GM21576 (cell line): Measurements from ENCODE around the gene CCDC6.
"Not testable (repeated sequence)": the region's sequence is repeated elsewhere in the genome, so short reads cannot be mapped to it uniquely, and the experiment has no call there.

ENCODE experiments used
- ATAC-seq: cut with Tn5 transposase; IDR thresholded peaks from one replicate; pipeline ENCODE4 v1.9.1; 2021; ENCODE audit warnings: mild to moderate bottlenecking, moderate library complexity; ENCODE audit not compliant: unreplicated experiment

Gene CCDC6

DNA sequence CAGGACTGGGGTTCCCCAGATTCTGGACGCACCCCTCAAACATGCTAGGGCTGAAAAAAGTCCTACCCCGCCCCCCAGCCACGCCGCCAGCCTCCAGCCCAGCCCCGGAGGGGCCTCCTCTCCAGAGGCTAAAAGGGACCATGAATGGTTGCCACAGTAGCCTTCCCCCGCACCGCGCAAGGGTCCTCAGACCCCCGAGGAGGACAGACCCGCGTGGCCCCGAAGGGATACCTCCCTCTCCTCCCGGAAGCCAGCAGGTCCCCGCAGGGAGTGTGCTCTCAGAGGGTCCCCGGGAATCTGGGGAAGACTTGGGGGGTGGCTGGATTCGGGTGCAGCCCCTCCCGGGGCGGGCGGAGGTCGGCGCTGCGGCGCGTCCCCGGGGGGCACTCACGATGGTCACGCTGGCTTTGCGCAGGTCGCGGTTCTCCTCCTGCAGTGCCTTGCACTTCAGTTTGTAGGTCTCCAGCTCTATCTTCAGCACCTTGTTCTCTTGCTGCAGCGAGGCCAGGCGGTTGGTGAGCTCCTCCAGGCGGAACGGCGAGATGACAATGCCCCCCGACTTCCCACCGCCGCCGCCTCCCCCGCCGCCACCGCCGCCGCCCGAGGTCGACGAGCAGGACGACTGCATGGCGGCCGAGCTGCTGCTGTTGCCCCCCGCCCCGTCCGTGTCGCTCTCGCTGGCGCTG is 482 bp downstream of the CCDC6 start:
- ATAC-seq: no peak

DNA sequence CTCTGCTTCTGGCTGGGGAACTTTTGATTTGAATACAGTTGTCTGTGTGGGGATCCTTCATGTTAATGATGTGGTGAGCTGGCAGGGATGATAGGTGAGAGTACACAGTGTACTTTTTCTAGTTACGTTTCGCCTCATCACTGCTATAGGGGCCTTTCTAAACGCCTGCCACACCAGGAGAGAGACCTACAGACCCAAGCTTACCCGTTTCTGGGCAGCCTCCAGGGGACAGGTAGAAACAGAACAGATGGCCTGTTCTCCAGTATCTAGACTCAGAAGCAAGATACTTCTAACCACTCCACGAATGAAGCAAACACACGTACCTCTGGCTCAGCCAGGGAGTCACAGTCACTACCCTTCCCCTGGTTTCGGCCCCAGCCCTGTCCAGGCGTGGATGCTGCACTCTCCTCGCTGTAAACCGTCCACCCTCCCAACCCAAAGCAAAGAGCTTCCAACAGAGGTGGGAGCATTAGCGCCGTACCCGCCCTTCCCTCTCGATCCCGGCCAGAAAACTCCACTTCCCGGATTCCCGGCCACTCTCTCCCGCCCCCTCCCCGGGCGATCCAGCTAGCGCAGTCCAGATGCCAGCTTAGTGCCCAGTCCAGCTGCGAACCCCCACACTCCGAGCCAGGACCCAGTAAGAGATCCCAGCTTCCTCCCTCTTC is 1.2 kb downstream of the CCDC6 start:
- peak; percentile 44 for ATAC-seq

DNA sequence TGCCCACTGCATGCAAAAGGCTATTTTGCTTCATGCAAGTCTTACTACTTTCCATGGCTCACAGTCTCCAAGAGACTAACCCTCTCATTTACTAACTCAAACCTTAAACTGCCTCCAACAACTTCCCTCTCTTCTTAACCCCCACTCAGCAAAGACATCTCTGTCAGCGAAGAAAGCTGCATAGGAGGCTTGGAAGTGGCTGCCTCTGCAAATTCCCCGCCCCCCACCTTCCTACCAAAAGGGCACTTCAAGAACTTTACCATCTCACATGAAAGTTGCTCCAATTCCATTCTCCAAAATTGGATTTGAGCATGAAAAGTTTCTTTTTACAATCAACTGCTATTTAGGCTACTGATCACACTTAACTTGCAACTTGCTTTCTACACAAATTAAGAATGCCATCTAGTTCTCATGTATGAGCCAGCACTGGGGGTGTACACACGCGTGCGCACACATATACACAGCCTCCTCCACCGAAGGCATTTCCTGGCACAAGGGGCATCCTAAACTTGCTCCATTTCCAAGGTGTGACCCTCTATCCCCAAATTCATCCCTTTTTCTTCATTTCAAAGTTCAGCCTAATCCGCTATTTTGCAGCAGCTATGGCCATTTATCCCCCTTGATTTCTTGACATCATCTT is 1.8 kb downstream of the CCDC6 start:
- no peak for ATAC-seq

DNA sequence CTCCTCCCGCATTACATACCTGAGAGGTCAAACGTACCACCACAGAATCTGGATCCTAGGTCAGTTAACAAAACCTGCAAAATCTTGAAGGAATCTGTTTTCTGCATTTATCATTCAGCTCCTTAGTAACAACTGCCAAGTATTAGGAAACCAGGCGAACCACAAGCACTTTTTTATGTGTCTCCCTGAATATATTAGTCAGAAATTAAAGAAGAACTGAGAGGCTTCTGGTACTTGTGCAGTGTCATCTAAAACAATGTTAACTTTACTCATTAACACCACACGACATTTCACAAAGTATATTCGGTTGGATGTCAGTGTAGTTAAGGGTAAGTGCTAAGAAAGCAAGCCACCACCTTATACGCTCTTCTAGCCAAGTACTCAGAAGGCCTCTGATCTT is 2.5 kb downstream of the CCDC6 start:
- no peak for ATAC-seq

DNA sequence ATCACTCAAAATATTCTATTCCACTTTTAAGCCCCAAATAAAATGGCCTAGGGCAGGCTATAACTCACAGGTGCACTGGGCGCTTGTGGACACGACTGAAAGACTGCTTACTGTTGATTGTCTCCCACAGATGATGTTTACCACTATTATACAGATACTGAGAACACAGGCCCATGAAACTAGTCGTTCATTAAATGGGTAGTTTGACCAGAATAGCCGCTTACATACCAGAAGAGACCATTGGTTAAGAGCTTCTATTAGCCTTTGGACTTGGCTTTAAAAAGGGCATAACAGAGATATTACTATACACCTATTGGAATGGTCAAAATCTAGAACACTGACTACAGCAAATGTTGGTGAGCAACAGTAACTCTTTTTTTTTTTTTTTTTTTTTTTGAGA is 4.3 kb downstream of the CCDC6 start:
- ATAC-seq: no peak

DNA sequence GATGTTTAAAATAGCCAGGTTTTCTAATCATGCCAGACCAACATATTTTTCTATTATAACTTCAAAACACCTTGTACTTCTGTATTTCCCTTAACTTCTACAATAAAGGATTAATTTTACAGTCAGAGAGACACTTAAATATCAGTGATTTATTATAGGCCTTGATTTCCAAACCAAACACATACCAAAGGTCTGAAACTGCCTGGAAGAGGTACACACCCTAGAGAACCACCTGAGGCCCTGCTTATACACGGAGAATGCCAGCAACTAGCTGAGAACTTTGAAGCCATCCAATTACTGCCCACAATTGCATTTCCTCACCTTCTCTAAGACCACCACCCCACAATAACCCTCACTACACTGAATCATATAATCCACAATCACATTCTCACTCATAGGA is 4.9 kb downstream of the CCDC6 start:
- no peak for ATAC-seq

DNA sequence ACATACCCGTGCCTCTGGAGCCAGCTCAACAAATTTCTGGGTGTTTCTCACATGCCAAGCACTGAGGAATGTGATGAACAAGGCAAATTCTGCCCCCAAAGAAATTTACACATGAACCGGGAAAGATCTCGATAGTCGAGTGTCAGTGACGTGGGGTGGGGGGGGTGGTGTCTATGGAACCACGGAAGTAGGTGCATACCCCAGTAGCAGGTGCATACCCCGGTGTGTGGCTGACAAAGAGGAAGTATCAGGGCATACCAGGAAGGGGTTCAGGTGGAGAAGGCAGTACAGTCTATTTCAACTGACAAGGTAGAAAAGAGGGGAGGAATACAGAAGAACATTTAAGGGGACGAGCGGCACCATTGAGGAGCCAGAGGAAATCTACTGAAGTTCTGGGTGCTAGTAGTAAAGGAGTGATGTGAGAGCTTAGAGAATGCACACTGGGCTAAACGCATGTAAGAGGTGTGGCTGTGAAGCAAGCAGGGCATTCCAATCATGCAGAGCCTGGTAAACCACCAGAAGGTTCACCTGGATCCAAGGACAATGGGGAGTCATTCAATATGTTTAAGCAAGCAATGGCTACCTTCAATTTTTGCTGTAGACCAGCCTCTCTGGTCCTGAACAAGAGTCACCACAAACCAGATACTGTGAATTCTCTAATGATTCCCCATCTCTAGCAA is 6.2 kb downstream of the CCDC6 start:
- ATAC-seq: no peak

DNA sequence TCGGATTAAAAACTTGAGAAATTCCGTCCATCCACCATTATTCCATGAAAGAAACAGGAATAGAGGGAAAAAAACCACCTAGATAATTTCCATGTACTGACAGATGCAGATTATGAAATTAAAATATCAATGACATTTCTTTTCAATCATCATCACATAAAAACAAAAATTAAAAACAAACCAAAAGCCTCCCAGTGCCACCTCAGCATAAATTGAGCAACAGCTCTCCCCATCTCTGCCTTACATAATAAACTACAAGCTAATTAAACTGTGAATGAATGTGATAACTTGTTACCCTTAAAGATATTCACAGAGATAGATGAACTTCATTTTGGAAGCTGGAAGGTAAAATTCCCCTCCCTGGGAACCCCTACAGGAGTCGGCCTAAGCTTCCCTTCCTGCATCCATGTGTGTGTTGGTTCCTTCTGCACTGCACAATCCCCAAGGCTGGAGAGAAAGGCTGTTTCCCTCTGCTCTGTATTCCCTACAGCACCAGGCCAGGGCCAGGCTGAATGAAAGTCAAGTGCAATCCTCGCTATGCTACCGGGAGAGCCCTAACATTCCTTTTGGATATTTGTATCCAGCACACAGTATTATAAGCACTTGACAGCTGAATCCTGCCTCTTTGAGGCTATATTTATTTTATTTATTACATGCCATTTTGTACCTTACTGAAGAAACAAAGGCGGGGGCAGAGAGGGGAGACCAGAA is 8.1 kb downstream of the CCDC6 start:
- ATAC-seq: no peak

DNA sequence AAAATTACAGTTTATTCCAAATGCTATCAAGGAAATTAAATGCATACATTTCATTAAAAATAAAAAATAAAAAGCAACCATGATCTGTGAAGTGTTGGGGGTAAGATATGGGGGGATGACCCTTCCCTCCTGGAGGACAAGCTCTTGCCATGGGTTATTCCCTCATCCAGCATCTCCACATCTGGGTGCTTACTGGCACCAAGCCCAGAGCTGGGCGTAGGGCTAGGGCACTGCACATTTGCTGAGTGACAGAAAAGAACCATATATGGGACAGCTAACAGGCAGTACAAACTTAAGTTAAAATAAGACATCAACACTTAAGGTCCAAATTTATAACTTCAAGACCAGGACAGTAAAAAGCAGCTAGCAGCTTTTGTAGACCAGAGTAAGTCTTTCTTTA is 10.2 kb downstream of the CCDC6 start:
- no peak for ATAC-seq

DNA sequence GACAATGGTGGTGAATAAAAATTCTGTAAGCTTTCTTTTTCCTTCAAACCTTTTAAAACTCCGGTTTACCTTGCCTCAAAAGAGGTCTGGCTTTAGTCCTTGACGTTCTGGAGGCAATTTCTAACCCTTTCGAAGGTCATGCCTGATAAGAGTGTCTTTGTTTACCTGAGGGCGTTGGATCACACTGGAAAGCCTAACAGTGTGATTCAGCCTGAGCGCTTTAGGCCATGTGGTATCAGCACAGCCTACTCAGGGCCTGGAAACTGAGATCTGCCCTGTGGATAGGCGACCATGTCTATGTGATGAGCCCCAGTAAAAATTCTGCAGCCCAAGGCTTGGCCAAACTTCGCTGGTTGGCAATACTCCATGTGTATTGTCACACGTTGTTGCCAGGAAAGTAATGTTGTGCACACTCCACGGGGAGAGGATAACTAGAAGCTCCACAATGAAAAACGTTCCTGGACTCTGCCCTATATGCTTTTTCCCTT is 10.7 kb downstream of the CCDC6 start:
- no peak for ATAC-seq

DNA sequence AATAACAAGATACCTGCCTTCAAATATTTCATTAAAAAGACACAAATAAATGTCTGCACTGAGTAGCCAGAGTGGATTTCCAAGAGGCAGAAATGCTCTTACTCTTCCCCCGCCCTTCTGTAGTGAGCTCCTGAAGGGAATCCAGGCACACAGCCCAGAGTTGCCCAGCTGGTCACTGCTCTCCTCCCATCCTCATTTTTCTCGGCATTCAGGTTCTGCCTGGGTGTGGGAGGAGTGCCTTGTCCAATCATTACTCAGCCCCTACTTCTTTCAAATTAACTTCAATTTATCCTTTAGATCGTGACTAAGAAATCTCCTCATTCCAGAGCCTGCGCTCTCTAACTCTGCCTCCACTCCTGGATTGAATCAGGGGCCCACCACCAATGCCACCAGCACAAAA is 12.2 kb downstream of the CCDC6 start:
- no peak for ATAC-seq

DNA sequence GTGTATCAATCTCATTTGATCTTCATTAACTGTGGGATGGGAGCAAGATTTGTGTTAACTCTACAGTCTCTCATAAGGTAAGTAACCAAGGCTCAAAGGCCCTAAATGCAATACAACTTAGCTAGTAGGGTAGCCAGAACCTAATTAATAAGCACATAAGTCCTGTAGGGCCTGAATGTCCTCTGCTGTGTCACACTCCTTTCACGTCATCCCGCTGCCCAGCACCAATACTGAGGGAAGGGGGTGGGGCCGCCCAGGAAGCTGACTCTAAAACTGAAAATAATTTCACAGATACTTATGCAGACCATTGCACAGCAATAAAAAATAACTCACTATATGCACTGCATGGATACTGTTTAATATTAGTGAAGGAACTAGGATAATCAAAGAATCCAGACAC is 13.7 kb downstream of the CCDC6 start:
- no peak for ATAC-seq

DNA sequence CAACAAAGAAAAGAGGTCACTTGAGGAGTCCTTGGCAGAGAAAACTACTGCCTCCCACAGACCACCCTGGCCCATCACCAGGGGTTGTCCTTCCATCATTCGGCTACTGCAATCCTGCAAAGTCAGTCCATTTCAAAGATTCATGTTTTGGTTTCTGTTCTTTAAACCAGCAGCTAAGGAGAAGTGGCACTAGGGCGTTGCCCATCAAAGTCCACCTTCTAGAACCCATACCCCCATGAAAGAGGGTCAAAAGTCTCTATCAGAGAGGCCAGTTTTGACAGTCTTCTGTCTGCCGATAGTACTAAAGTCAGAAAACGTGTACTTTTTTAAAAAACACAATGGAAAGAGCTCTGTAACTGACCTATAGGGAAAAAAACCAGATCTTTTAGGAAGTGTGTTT is 14.4 kb downstream of the CCDC6 start:
- no peak for ATAC-seq

DNA sequence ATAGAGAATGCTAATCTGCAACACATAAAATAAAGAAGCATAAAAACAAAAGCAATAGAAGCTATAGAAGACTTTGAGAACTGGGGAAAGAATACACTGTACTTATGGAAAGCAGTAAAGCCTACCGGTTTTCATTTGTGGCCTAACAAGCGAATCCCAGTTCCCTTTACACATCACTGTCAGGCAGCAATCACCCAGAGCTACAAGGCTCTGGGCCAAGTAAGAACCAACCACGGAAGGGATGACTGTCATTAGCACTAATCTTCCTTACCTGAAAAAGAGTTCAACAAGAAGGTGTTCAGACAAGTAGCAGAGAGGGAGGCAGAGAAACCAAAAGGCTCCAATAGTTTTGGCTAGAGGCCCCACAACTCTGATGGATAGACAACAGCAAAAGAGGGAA is 15.0 kb downstream of the CCDC6 start:
- ATAC-seq: peak; percentile 54

DNA sequence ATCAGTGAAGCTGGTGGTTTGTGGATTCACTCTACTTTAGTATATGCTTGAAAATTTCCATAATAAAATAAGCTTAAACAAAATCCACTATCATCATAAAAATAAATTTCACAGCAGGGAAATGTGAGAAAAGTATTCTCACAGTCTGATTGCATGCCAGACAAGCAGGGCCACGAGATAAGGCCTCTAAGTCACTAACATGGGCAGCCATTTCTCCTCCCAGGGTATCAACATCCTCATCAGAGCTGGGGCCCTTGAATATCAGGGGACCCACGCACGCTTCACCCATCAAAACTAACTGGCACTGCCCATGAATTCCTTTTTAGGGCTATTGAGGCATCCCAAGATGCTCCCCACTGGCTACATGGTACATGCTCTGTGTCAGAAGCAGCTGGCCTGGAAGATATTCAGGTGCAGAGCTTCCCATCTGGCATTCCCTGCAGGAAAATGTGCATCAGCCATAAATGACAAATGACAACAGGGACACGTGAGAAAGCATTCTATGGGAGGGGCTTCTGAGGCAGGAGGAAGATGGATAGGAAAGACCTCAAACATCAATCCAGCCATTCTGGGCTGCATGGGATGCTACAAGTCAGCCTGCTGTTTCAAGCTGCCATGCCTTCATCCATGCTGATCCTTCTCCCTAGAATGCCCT is 17.4 kb downstream of the CCDC6 start:
- no peak for ATAC-seq

DNA sequence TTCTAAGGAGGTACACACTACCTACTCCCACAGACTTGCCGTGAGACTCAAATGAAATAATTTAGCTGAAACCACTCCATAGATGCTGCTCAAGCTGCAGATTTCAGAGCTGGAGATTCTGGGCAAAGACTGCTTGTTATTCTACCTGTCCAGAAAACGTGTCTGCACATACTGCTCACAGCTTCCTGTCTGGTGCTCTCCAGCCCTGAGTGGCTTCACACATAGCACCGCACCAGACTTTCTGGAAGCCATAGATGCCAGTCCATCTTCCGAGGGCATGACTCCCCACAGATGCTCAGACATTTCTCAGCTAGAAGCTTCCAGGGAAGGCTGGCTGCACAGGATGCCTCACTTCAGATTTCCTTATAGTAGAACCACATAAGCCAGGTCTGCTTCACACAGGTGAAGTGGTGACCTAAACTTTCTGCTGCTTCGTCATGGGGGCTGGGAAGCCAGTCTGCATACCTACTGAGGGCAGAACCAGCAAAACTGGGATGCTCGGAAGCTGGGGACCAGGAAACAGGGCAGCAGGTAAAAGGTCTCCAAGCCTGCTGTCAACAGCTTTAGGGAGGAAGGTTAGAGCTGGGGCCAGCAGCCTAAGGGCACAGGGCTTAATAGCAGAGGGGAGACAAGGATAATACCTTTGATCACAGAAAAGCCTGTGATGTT is 18.2 kb downstream of the CCDC6 start:
- ATAC-seq: no peak

DNA sequence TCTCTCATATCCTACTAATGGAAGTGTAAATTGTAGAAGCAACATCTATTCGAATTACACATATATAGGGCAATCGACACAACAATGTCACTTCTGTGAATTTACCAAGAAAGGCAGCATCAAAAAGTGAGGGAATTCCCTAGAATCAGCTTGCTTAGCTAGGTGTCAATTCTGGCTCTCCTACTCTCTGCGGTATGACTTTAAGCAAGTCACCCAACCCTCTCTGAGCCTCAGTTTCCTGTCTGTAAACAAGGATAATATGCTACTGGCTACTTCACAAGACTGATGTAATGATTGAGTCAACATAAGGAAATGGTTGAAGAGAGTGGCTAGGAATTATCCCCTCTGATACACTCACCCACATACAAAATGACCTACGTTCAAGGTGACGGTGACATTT is 19.4 kb downstream of the CCDC6 start:
- no peak for ATAC-seq

DNA sequence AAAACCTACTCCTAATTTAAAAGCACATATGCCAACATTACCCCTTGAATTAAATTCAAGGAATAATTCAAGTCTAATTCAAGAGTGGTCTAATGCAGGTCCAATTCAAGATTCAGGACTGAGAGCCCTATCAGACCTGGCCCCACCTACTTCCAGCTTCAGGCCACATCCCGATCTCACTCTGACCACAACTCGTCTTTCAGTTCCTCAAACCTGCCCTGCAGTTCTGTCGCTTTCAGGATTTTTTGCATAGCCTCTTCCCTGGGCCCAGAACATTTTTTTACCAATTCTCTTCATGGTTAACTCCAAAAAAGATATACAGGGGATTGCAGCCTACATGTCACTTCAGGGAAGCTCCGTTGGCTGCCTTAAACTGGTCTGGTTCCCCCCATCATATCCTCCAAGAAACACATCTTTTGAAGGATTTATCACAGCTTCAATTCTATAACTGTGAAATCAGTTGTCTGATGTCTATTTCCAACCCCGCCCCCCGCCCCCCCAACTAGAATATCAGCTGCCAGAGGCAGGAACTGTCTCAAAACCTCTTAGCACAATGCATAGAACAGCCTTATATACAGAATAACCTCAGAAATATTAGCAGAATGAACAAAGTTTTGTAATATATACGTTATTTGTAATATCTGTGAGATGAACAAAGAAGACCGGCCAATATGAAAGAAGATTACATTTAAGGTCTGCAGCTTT is 20.8 kb downstream of the CCDC6 start:
- ATAC-seq: peak; percentile 87

DNA sequence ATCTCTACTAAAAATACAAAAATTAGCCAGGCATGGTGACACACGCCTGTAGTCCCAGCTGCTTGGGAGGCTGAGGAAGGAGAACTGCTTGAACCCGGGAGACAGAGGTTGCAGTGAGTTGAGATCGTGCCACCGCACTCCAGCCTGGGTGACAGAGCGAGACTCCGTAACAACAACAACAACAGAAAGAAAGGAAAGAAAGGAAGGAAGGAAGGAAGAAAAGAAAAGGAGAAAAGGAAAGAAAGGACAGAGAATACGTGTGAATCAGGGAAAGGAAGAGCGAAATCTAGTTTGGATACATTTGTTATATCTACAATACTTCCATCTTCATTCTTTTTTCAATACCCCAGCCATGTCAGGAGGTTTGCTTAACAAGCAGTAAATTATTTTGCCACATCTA is 21.5 kb downstream of the CCDC6 start:
- not testable (repeated sequence) for ATAC-seq
